NT2/D1 (cell line): ENCODE measurements around the gene PWP1.
A peak's percentile ranks its signal among the peaks of the same experiment; 100 is the strongest.

Source experiments
- DNase-seq: peaks from one replicate; pipeline ENCODE4 v3.0.0-alpha.2; 2011; ENCODE audit warnings: low read depth, low spot score
- H3K27me3 ChIP-seq: 2 replicates; pipeline ENCODE4 v1.6.0; 2011; ENCODE audit warnings: mild to moderate bottlenecking; ENCODE audit not compliant: insufficient read length, insufficient read depth
- H3K36me3 ChIP-seq: 2 replicates; pipeline ENCODE4 v1.6.1; 2011; ENCODE audit warnings: mild to moderate bottlenecking, low read length, mixed read lengths; ENCODE audit not compliant: insufficient read depth, insufficient read length
- H3K4me1 ChIP-seq: 2 replicates; pipeline ENCODE4 v1.5.1; 2011; ENCODE audit not compliant: insufficient read depth, insufficient read length
- H3K4me3 ChIP-seq: 2 replicates; pipeline ENCODE4 v1.5.1; 2011; ENCODE audit warnings: low read depth; ENCODE audit not compliant: insufficient read length
- H3K9ac ChIP-seq: 2 replicates; pipeline ENCODE4 v1.6.0; 2011; ENCODE audit warnings: low read depth; ENCODE audit not compliant: insufficient read length
- H3K9me3 ChIP-seq: 2 replicates; pipeline ENCODE4 v1.5.1; 2011; ENCODE audit warnings: mild to moderate bottlenecking, low read length; ENCODE audit not compliant: insufficient read depth
- SUZ12 ChIP-seq: IDR thresholded peaks from 2 replicates; pipeline ENCODE4 v1.6.1; 2011; ENCODE audit not compliant: insufficient read length, insufficient read depth; ENCODE audit errors: extremely low read depth
- YY1 ChIP-seq: IDR thresholded peaks from 2 replicates; pipeline ENCODE4 v1.6.1; 2011; ENCODE audit not compliant: insufficient read length, insufficient read depth
- ZNF274 ChIP-seq: IDR thresholded peaks from 2 replicates; pipeline ENCODE4 v1.6.1; 2011; ENCODE audit warnings: mild to moderate bottlenecking, low read depth, low read length

The PWP1 gene

GRCh38 chr12:107685360-107686248, at the start of gene PWP1:
TSS of gene PWP1 (plus strand) at chr12:107685799. CDS start at chr12:107685900, 101 bp downstream.
- H3K4me1 ChIP-seq, result no peaks in the 10 kb centered on the region
- TF ChIP-seq SUZ12 (no peak), ZNF274 (no peak), YY1 (peak; percentile 57)
- no peaks in the 10 kb centered on the region for H3K9me3 ChIP-seq
- peak; percentile 94 for DNase-seq
- H3K4me3 ChIP-seq, result peak within 1 kb of the TSS; percentile 99
- peaks cover 27% of the 10 kb centered on the region for H3K36me3 ChIP-seq
- no peaks in the 10 kb centered on the region for H3K27me3 ChIP-seq
- H3K9ac ChIP-seq, result peak within 1 kb of the TSS; percentile 97

GRCh38 chr12:107641154-107641553, 44.4 kb upstream of the PWP1 start:
- no peak for DNase-seq
- Histone ChIP-seq H3K27me3 (no peaks in the 10 kb centered on the region), H3K9me3 (no peaks in the 10 kb centered on the region)

GRCh38 chr12:107642240-107642639, 43.4 kb upstream of the PWP1 start:
- Histone ChIP-seq H3K9me3 (no peaks in the 10 kb centered on the region), H3K9ac (no peak overlapping the region), H3K36me3 (no peaks in the 10 kb centered on the region), H3K4me3 (no peak overlapping the region), H3K27me3 (no peaks in the 10 kb centered on the region), H3K4me1 (peaks cover 17% of the 10 kb centered on the region)
- DNase-seq, result no peak
- TF ChIP-seq YY1 (no peak), ZNF274 (no peak)

More at GRCh38 chr12:107641154-107641553, 44.4 kb upstream of the PWP1 start:
- TF ChIP-seq ZNF274 (no peak), SUZ12 (no peak), YY1 (no peak)
- Histone ChIP-seq H3K9ac (no peak overlapping the region), H3K4me1 (peaks cover 12% of the 10 kb centered on the region), H3K36me3 (no peaks in the 10 kb centered on the region), H3K4me3 (no peak overlapping the region)

- Histone ChIP-seq H3K9ac (peak overlapping the region; percentile 66), H3K27me3 (no peaks in the 10 kb centered on the region), H3K36me3 (no peaks in the 10 kb centered on the region), H3K4me3 (peak overlapping the region; percentile 8), H3K9me3 (no peaks in the 10 kb centered on the region), H3K4me1 (peaks cover 20% of the 10 kb centered on the region)
- TF ChIP-seq ZNF274 (no peak), YY1 (no peak)
- peak; percentile 77 for DNase-seq
Measured at GRCh38 chr12:107645630-107646333, 39.8 kb upstream of the PWP1 start.

GRCh38 chr12:107646436-107646835, 39.2 kb upstream of the PWP1 start:
- no peaks in the 10 kb centered on the region for H3K36me3 ChIP-seq
- H3K4me3 ChIP-seq, result no peak overlapping the region
- H3K9ac ChIP-seq, result peak overlapping the region; percentile 66
- H3K9me3 ChIP-seq, result no peaks in the 10 kb centered on the region
- DNase-seq, result no peak
- no peak for TF ChIP-seq ZNF274
- no peak for TF ChIP-seq YY1
- TF ChIP-seq SUZ12, result no peak
- peaks cover 20% of the 10 kb centered on the region for H3K4me1 ChIP-seq
- H3K27me3 ChIP-seq, result no peaks in the 10 kb centered on the region

- Histone ChIP-seq H3K36me3 (no peaks in the 10 kb centered on the region), H3K27me3 (no peaks in the 10 kb centered on the region), H3K9ac (no peak overlapping the region), H3K9me3 (no peaks in the 10 kb centered on the region), H3K4me1 (peaks cover 19% of the 10 kb centered on the region), H3K4me3 (no peak overlapping the region)
- TF ChIP-seq YY1 (no peak), SUZ12 (no peak), ZNF274 (no peak)
- DNase-seq, result no peak
Measured at GRCh38 chr12:107649661-107650061, 35.9 kb upstream of the PWP1 start.

- Histone ChIP-seq H3K27me3 (no peaks in the 10 kb centered on the region), H3K9ac (no peak overlapping the region), H3K4me1 (peaks cover 12% of the 10 kb centered on the region), H3K9me3 (no peaks in the 10 kb centered on the region), H3K36me3 (no peaks in the 10 kb centered on the region), H3K4me3 (no peak overlapping the region)
- no peak for DNase-seq
- TF ChIP-seq YY1 (no peak), SUZ12 (no peak), ZNF274 (no peak)
Measured at GRCh38 chr12:107650977-107651376, 34.6 kb upstream of the PWP1 start.
